Vagina (tissue), 2 donors: ENCODE data around the gene ELAVL3. TPM values are rescaled to one million over a fixed set of nuclear protein-coding genes. Genes with fewer than 3 reads are reported as not detected.

Experiments used
- DNase-seq, 2 donors: peaks; one replicate each; pipeline ENCODE4 v3.0.0-alpha.2; 2017; ENCODE audit errors: extremely low spot score in 2 of 2
- H3K27ac ChIP-seq: fragments of 200-600 bp; sonication (generic); one replicate; pipeline ENCODE4 v1.5.1; 2019
- H3K27me3 ChIP-seq: fragments of 200-600 bp; sonication (generic); one replicate; pipeline ENCODE4 v1.5.1; 2019
- H3K36me3 ChIP-seq, 2 donors: fragments of 200-600 bp; sonication (generic); one replicate each; pipeline ENCODE4 v1.5.1; 2017 to 2019
- H3K4me1 ChIP-seq: fragments of 200-600 bp; sonication (generic); one replicate; pipeline ENCODE4 v1.5.1; 2019
- H3K4me3 ChIP-seq, 2 donors: fragments of 200-600 bp; sonication (generic); 1 replicate in 1 of 2; 2 replicates in 1 of 2; pipeline ENCODE4 v1.5.1; 2016 to 2019
- H3K9me3 ChIP-seq: fragments of 200-600 bp; sonication (generic); one replicate; pipeline ENCODE4 v1.5.1; 2019
- CTCF ChIP-seq, 3 experiments: fragments of 450-650 bp in 2 of 3; fragments of 200-600 bp in 1 of 3; sonication (generic) in 1 of 3; IDR thresholded peaks; one replicate each; pipeline ENCODE4 v1.5.1; 2017 to 2019; ENCODE audit warnings: antibody characterized with exemption in 3 of 3, mild to moderate bottlenecking in 2 of 3, moderate library complexity in 2 of 3
- POLR2A ChIP-seq, 2 donors: fragments of 450-650 bp; IDR thresholded peaks; one replicate each; pipeline ENCODE4 v1.6.1; 2017; ENCODE audit warnings: antibody characterized with exemption in 2 of 2, mild to moderate bottlenecking in 2 of 2, moderate library complexity in 2 of 2
- POLR2AphosphoS5 ChIP-seq, 2 donors: sonication (generic); formaldehyde crosslinking; IDR thresholded peaks; one replicate each; pipeline ENCODE4 v1.9.0; 2017; ENCODE audit warnings: antibody characterized with exemption in 2 of 2, mild to moderate bottlenecking in 2 of 2, low read depth in 1 of 2; ENCODE audit not compliant: insufficient read depth in 1 of 2
- intact Hi-C: fragments of 100-400 bp; cut with DNase I; formaldehyde crosslinking; loops from one replicate; pipeline ENCODE4 v1.15.1; 2023
- total RNA-seq: library from RNA; depleted of rRNA; stranded (reverse); fragments of >200 nt; gene quantifications from one replicate; pipeline ENCODE4 v1.2.3, GENCODE V29; 2016

ELAVL3 gene
- total RNA-seq, 1 donor from 2014 or later: 1.2 TPM

DNA sequence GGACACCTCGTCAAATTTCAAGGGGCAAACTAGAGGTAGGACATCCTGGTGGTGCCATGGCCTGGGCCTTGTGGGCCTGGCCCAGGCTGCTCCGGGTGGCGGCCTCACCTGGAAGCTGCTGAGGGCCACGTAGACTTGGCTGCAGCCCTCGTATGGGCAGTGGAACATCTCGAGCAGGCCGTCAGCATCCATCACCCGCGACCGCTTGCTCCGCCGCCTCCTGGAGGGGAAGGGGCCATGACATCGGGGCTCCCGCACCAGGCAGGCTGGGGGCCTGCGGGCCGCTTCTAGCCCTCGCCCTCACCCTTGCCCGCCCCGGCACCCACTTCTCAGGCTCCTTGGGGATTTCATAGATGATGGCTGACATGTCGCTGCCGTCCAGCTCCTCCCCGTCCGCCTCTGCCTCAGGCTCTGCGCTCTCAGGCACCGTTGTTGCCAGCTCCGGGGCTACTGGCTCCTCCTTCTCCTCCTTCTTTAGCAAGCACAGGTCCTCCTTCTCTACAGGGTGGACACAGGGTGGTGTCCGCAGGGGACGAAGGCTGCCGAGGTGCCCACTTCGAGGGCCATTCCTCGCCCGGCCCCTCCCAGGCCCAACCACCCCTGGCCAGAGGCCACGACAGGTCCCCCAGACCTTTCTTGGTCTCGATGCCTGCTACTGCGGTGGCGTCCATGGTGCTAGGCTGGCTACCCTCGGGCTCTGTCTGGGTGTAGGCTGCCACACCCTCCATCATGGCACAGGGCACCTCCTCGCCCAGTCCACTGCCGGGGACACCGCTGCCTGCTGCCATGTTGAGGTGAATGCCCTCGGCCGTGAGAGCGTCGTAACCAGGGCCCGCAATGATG is 6.0 kb upstream of the ELAVL3 start:
- no peaks in the 10 kb centered on the region for H3K27me3 ChIP-seq
- TF ChIP-seq POLR2A (IDR thresholded peaks at IDR 0.05) (no peak), POLR2AphosphoS5 (IDR thresholded peaks at IDR 0.05; ENCODE audit: insufficient read depth in 1 of 2, low read depth in 1 of 2) (no peak), CTCF (IDR thresholded peaks at IDR 0.05) (no peak)
- no peak for DNase-seq
- H3K4me1 ChIP-seq: peaks cover 14% of the 10 kb centered on the region
- H3K9me3 ChIP-seq: no peaks in the 10 kb centered on the region
- H3K4me3 ChIP-seq: no peak overlapping the region
- H3K36me3 ChIP-seq: peaks cover 0 to 15% of the 10 kb centered on the region in 2 donors
- intact Hi-C loops: loop anchor here (10.0 kb wide), 1 partner anchor 192 kb away; the partner anchor contains the start of gene TSPAN16
- H3K27ac ChIP-seq: no peak overlapping the region

DNA sequence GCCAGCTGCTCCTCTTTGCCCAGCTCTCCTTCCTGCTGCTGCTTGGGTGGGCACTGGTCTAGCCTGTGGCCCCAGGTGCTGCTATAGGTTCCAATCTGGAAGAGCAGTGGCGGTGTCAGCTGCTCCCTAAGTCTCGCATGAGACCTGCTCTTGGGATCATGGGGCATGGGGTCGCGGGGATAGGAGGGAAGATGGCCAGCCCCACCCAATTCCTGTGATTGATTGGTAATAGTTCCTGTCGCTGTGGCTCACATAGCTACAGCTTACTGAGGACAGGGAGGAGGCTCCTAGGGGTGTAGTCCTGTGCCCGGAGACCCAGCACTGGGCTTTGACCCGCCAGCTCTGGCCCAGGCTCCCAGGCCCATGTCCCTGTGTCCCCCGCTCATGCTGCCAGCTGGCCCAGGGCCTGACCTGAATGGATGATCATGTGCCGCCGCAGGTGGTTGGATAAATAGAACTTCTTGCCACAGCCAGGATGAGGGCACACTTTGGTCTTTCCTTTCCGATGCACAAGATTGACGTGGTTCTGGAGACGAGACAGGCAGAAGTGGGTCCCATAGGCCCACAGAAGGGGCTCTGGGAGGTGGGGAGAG is 4.5 kb upstream of the ELAVL3 start:
- intact Hi-C loops: loop anchor here (10.0 kb wide), 1 partner anchor 191 kb away; the partner anchor contains the start of gene TSPAN16
- H3K27me3 ChIP-seq: no peaks in the 10 kb centered on the region
- no peak overlapping the region for H3K4me3 ChIP-seq
- no peak for TF ChIP-seq POLR2A (IDR thresholded peaks at IDR 0.05)
- TF ChIP-seq CTCF (IDR thresholded peaks at IDR 0.05): no peak
- DNase-seq: no peak
- H3K9me3 ChIP-seq: no peaks in the 10 kb centered on the region
- H3K27ac ChIP-seq: no peak overlapping the region
- H3K4me1 ChIP-seq: peaks cover 24% of the 10 kb centered on the region
- H3K36me3 ChIP-seq: peaks cover 0 to 15% of the 10 kb centered on the region in 2 donors

- Histone ChIP-seq H3K9me3 (no peaks in the 10 kb centered on the region), H3K4me3 (no peak overlapping the region), H3K27me3 (no peaks in the 10 kb centered on the region), H3K4me1 (peaks cover 37% of the 10 kb centered on the region), H3K36me3 (peaks cover 0 to 15% of the 10 kb centered on the region in 2 donors), H3K27ac (no peak overlapping the region)
- TF ChIP-seq POLR2A (IDR thresholded peaks at IDR 0.05) (no peak), CTCF (IDR thresholded peaks at IDR 0.05) (no peak), POLR2AphosphoS5 (IDR thresholded peaks at IDR 0.05; ENCODE audit: insufficient read depth in 1 of 2, low read depth in 1 of 2) (no peak)
- intact Hi-C loops: loop anchor here (10.0 kb wide), 1 partner anchor 189 kb away; the partner anchor contains the start of gene TSPAN16
- DNase-seq: no peak
These were observed 2.7 kb upstream of the ELAVL3 start for GRCh38 chr19:11483366-11484111.

DNA sequence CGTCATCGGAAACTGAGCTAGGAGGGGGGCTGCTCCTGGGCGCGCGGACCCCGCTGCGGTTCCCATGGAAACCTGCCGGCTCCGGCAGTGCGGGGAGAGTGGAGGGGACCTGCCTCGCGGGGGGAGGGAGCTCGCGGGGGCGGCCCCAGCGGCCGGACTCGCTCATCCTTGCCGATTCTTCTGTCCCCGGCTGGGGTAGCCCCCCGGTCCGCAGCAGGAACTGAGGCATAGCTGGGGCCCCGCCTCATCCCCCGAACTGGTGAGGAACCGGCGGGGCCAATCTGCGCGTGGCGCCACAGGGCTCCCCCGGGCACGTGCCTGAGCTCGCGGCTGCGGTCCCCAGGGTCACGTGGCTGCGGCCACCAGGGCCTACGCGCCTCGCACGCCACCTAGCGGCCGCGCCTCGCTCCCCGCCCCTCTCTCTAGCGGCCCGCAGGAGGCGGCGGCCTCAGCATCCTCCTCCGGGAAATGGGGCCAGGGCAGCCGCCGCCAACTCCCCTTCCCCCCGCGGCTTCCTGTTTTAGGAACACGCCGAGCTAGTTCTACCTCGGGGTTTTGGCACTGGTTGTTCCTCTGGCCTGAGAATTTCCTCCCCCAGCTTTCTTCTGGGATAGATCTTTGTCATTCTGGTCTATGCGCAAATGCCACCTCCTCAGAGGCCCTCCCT is 1.7 kb upstream of the ELAVL3 start:
- H3K9me3 ChIP-seq: no peaks in the 10 kb centered on the region
- no peak for DNase-seq
- no peak overlapping the region for H3K27ac ChIP-seq
- no peaks in the 10 kb centered on the region for H3K27me3 ChIP-seq
- TF ChIP-seq POLR2A (IDR thresholded peaks at IDR 0.05) (no peak), POLR2AphosphoS5 (IDR thresholded peaks at IDR 0.05; ENCODE audit: insufficient read depth in 1 of 2, low read depth in 1 of 2) (peak in 1 of 2 donors; percentile 46), CTCF (IDR thresholded peaks at IDR 0.05) (peak; percentile 87 to 94 (median 90))
- peaks cover 37% of the 10 kb centered on the region for H3K4me1 ChIP-seq
- intact Hi-C loops: loop anchor here (10.0 kb wide), 1 partner anchor 188 kb away; the partner anchor contains the start of gene TSPAN16
- peaks cover 0 to 14% of the 10 kb centered on the region in 2 donors for H3K36me3 ChIP-seq
- H3K4me3 ChIP-seq: peak overlapping the region; percentile 23 to 28
